Measurements from ENCODE around the gene LUZP2.

DNA sequence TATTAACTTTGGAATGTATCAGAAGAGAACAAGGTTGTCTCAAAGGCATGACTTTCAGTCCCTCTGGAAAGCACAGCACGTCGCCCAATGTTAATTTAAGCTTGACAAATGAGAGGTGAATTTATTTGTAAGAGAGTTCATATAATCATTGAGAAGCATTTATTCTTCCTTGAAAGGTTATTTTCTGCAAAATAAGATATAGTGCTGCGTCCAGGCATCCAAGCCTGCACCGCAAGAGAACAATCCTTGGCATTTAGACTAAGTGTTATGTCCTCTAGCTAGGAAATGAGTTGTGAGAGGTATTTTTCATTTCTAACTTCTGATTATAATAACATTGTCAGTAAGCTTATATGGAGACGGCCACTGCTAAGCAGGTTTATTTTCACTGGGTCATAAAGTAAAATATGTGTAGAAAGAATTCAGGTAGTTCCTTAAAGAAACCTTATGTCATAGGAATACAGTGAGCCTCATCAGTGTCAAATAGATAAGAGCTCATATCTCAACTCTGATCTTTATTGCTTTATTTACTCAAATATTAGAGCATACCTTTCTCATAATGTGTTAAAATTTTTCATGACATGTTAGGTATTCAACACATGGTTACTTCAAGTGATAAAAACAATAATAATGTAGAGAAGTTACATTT is 182.0 kb downstream of the LUZP2 start:
- TF ChIP-seq CTCF (IDR thresholded peaks at IDR 0.05) (no peak), POLR2A (IDR thresholded peaks at IDR 0.05) (no peak)
